Measurements from ENCODE around the gene SLC13A4.

The SLC13A4 gene, protein sequence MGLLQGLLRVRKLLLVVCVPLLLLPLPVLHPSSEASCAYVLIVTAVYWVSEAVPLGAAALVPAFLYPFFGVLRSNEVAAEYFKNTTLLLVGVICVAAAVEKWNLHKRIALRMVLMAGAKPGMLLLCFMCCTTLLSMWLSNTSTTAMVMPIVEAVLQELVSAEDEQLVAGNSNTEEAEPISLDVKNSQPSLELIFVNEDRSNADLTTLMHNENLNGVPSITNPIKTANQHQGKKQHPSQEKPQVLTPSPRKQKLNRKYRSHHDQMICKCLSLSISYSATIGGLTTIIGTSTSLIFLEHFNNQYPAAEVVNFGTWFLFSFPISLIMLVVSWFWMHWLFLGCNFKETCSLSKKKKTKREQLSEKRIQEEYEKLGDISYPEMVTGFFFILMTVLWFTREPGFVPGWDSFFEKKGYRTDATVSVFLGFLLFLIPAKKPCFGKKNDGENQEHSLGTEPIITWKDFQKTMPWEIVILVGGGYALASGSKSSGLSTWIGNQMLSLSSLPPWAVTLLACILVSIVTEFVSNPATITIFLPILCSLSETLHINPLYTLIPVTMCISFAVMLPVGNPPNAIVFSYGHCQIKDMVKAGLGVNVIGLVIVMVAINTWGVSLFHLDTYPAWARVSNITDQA

DNA sequence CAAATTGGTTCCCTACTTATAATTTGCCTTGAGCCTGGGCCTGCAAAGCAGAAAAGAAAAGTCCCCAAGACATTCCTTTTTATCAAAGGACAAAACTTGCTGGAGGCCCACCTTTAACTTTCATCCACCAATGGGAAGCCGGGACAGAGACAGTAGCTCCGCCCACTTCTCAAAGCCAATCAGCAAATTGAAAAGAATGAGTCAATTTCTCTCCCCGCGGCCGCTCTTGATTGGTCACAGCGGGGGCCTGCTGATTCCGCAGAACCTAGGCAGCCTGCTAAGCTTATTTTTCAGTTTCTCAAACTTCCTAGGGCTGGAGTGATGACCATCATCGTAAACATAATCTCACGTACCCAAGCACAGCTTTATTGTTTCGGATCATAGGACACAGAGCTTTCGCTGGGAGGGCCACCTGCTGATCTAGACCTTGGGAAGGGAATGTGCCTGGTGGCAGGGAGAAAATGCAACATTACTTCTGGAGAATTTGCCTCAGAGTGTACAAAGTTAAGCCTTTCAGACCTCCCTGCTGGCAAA lies at the start of gene SLC13A4:
TSS of gene SLC13A4 (minus strand) at position 51 of the 534 bp plus-strand sequence. CDS start 690 bp downstream, outside the sequence.
- DNase-seq, result no peak

DNA sequence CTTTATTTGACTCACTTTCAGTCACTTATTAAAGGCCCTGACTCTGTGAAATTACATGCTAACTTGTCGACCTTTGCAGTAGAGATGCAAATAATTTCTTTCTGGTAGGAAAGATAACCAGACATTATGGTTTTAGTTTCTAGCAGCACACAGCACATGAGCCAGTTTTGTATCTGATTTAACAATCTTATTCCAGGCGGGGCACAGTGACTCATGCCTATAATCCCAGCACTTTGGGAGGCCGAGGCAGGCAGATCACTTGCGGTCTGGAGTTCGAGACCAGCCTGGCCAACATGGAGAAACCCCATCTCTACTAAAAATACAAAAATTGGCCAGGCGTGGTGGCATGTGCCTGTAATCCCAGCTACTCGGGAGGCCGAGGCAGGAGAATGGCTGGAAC lies 47.9 kb upstream of the SLC13A4 start:
- DNase-seq, result peak; percentile 15

DNA sequence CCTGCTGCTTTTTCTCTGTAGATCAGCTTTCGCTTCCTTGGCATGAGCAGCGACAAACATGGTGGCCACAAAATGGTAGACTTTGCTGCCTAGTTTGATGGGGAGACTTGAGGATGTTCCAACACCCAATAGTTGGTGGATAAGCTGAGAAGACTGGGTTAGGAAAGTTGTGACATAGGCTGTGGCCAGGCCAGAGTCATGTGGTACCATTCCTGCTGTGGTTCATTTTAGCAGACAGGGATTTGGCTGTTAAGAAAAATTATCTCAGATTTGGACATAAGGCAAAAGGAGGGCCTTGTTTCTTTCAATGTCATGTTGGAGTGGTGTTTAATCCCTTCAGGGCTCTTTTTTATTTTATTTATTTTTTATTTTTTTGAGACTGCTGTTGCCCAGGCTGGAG lies 47.2 kb upstream of the SLC13A4 start:
- DNase-seq, result no peak

DNA sequence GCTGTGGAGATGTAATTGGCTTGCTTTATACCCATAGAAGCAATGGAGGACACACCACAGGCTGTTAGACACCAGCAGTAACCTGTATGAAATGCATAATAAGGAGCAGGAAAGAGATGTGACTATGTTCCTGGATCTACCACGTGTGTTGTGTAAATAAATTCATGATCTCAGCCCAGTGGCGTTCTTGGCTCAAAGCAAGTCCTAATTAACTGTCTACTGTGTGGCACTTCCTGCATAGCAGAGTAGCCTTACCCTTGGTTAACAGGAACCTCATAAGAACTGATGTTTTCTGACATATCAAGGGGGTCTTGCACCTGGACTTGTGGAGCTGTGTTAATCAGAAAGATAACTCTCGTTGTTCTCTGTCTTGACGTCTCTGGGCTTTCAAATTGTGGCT lies 46.3 kb upstream of the SLC13A4 start:
- peak; percentile 8 for DNase-seq

DNA sequence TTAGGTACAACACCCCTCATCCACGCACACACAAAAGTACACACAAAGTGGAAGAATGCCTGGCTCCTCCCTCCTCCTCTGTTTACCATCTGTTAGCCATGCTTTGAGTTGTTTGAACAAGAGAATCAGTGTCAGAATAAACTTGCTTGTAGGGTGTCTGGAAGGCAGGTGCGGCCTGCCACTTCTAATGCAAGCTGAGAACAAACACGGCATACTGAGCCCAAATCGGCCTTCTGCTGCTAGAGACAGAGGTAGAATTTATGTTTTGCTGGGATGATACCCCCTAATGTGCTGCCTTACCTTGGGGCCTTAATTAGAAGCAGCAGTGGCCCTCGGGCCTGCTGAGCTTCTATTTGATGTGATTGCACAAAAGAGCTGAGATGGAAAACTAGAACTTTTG lies 45.5 kb upstream of the SLC13A4 start:
- DNase-seq, result no peak

DNA sequence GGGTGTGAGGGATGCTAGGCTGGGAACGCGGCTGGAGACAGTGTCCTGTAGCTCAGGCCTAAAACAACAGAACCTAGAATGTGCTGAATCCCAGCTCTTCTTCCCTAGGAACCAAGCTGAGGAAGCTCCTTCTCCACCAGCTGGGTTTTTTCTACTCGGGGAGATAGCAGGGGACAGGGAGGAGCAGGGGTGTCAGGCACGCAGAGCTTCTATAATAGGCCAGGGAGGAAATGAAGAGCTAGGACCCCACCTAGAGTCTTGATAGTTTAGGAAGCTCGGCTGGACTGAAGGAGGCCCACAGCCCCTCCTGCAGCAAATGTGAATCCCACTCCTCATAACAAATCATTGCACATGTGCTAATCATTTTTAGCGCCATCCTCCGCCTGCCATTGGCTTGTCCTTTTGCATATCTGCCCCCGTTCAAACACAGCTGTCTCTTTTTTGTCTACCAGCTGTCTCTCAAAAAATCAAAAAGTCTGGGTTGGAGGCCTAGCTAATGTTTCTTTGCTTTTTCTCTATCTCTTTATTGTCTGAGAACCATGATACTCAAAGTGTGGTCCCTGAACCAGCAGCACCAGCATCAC lies 44.7 kb upstream of the SLC13A4 start:
- DNase-seq, result no peak

DNA sequence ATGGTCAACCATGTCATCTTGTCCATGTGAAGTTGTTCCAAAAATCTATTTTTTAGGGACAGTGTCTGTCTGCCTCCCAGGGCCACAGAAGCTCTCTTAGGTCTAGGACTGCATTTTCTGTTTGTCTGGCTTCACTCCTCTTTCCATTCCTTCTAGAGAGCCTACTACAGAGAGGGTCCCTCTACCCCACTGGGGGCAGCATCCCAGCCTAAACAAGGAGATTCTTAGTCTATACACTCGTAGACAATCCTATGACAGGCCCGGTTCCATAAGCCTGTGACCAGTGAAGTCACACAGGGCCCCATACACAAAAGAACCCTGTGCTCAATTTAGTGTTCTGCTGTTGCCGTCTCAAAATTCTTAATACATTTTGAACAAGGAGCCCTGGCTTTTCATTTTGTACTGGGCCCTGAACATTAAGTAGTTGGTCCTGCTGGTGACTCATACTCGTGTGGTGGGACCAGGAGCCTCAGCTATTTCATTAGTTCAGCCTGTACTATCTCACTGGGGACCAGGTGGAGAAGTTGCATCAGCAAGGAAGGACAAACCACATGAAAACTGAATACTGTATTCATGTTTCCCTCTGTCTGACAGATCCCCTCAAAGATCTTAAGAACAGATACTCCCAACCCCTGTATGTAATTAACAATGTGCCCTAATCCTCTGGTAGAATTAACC lies 44.1 kb upstream of the SLC13A4 start:
- DNase-seq, result peak; percentile 58

DNA sequence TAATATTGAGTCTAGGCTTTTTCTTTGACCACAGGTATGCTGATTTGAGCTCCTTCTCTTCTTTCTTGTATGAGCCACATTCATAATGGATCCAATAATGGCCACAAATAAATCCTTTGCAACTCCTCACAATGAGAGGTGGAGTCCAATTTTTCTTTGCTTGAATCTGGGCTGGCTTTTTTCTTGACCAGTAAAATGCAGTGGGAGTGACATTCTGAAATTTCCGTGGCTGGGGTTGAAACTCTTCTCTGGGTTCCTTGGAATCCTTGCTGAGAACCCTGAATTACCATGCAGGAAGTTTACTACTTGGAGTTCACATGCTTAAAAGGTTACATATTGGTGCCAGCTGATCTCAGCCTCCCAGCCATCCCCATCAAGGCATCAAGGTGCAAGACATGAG lies 43.1 kb upstream of the SLC13A4 start:
- DNase-seq, result no peak

DNA sequence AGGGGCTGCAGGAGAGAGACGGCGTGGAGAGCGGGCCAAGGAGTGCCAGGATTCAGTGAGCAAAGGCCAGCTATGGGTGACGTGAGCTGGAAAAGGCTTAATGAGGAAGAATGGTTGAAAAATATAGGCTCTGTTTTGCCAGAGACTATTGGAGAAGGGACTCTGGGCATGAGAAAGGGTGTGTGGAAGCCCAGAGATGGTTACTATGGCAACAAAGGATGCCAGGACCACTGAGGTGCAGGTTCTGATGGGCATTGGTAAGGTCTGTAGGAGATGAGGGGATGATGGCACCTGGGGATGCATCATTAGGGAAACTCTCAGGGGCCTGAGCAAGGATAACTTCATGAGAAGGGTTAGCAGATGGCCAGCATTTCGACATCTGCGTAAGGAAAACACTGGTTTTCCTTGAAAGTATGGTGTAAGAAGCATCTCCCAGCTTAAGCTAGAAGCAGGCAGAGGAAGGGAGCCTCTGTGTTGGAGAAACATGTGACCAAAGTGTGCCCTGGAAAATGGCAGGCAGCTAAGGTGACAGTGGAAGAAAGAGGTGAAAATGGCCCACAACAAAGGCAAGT lies 42.2 kb upstream of the SLC13A4 start:
- DNase-seq, result no peak

DNA sequence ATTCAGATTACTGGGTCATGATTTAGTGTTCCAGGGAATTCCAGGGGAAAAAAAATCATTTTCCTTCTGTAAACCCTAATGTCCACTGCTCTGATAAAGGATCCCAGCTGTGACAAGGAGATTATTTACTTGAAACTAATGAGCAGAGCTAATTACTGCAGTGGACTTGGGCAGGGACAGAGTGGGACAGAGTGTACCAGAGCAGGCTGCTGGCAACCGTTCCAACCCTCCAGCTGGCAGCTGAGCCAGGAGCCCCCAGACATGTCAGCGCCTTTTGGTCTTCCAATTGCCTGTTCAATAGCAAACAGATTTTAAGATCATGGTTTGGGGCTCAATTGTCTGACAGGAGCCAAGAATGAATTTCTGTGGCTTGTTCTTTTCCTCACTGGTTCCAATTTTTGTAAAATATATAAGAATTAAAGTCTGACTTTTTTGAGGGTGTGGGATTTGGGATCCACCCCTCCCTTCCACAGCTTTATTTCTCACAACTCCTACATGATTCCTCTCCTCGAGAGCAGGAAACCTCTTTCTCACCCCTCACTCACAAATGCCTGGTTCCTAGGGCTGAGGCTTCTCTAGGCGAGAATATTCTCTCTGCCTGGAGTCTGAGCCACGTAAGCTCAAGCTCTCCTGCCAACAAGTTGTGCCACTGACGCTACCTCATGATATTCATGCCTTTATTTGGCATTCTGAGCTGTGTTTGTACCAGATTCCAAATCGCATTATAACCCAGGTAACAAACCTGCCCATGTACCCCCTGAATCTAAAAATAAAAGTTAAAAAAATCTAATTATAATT lies 41.2 kb upstream of the SLC13A4 start:
- no peak for DNase-seq

DNA sequence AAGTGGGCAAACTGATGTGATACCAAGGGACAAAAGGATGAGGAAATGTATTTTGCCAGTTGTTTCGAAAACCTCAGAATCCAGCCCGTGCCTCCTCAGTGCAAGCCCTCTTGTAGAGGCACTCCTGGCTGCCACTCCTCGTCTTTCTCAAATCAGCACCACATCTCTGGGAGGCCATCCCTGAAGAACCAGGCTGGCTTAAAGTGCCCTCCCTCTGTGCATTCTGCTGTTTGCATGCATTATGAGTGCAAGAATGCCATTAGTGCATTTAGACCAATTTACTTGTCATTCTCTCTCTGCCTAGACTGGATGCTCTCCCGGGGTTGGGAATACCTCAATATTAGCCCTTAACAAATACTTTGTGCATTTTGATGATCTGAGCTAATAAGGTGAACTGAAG lies 40.5 kb upstream of the SLC13A4 start:
- DNase-seq, result no peak

DNA sequence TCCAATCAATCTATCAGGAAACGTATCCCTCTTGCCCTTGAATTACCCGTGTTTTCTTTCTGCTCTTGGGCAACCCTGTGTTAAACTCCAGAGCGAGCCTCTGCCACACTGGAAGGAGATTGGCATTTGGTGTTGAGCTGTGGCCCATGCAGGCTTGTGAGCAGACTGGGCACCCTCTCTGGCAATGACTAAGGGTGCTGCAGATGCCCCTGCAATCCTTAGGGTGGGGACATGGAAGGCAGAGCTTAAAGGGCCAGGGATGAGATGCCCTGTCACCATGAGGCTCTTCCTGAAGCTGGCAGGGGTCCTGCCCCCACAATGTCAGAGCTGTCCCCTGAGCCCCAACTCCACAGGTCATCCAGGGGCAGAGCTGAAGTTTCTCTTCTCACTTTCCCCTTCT lies 40.1 kb upstream of the SLC13A4 start:
- DNase-seq, result no peak

DNA sequence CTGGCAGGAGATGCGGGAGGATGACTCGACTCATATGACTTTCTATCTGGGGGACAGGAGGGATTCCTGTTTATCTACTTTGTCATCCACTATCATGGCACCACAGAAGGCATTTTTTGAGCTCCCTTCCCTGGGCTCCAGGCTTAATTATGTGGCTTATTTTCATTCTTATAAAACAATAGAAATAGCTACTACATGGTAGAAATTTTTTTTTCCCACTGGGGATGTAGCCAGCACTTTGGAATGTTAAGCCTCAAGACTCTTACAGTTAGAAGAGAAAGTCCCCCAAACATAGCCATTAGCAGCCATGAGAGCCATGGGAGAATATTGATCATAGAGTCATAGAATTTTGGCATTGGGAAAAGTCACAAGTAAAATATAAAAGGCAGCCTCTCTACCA lies 35.3 kb upstream of the SLC13A4 start:
- no peak for DNase-seq

DNA sequence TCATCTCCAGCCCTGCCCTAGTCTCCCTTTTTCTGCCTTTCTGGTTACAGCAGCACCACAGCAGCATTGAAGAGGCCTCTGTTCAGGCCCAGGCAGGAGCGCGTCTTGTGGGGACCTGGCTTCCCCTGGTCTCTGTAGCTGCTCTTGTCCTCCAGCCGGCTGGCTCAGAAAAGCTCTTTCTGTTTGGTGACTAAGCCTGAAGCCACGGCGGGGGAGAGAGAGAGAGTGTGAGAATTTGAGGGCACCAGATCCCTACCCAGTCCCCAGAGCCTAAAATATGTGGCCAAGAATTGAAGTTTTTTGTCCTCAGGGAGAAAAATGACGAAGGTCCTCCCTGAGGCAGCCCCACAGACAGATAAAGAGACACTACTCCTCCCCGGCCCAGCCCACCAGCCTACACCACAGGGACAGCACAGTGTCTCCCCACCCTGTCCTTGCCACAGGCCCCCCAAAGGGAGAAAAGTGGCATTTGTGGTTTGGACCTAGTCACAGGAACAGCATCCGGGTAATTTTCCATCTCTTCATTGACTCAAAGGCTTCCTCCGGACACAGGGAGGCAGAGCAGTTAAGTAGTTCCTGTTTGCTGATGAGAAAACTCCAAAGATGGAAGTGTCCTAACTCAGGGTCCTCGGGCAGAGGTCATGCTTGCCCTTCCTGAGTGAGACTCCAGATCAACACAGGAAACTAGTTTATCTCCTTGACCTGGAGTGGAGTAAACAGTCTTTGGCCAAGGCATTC lies 33.9 kb upstream of the SLC13A4 start:
- peak; percentile 31 for DNase-seq

DNA sequence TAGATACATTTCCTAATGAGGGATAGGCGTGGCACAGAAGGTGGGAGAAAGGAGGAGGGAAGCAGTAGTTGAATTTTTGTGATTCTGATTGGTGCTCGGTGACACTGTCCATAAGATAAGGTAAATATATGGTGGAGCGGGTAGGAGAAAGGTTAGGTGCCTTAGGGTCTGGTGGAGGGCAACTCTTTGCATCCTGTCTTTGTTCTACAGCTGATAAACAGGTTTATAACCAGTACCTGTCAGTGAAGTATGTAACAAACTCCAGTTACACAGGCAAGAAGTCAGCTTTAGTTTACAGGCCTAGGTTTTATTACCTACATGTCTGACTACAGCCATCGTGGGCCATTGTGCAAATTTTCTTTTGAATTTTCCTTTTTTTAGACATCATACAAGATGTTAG lies 31.5 kb upstream of the SLC13A4 start:
- no peak for DNase-seq

DNA sequence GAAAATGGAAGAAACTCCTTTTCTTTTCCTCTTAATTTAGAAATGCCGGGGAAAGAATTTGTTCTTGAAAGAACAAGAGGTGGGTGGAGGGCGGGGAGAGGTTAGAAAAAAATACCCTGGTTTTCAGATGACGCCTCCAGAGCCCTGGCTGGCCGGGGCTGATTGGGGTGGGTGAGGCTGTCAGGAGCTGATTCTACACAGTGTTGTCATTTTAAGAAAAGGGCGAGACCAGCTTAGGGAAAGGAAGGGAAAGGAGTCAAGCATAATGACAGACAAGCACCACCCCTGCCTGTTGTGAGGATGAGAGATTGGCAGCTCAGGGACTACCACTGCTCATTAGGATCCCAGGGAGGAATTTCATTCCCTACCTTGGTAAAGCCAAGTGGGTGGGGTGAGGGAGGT lies 30.5 kb upstream of the SLC13A4 start:
- DNase-seq, result peak; percentile 11

DNA sequence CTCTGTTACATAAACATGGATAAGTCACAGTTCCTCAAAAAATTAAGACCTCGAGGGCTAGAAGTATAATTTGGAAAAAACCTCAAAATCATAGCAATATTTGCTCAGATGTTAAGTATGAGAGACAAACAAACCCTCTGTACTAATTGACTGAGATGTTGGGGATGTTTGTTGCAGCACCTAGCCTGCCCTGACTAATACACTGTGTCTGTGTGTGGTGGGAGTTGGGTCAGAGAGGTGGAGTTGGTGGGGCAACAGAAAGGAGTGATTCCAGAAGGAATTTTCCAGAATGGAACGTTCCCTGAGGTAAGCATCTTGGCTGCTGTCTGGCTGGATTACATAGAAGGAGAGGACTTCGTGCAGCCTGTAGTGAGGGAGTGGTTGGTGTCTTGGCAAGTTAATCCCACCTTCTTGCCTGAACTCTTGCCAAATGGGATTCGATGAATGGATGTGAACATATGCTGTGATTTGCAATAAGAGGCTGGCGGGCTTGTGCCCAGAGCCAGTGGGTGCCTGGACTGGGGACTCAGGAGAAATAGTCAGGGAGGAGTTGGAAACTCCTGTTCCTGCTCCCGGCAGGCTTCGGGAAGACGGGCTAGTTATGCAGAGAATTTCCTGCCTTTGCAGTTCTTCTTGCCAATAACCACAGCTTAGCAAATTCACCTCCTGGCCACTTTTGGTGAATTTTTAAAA lies 29.9 kb upstream of the SLC13A4 start:
- no peak for DNase-seq

DNA sequence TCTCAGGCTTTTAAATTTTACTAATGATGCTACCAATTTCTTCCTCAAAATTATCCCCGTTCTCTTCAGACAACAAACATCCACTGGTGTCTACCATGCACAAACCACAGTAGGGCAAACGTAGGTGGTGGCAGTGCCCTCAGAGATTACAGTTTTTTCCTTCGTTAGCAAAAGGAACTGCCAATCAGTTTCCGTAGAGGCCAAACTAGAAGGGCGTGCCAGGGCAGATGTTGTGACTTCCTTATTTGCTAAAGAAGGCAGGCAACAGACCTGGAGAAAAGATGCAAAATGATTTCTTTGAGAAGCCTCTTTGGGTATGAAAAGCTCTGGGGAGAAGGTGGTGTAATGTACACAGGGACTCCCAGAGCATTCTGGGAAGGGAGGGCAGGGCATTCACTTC lies 28.2 kb upstream of the SLC13A4 start:
- DNase-seq, result peak; percentile 68

DNA sequence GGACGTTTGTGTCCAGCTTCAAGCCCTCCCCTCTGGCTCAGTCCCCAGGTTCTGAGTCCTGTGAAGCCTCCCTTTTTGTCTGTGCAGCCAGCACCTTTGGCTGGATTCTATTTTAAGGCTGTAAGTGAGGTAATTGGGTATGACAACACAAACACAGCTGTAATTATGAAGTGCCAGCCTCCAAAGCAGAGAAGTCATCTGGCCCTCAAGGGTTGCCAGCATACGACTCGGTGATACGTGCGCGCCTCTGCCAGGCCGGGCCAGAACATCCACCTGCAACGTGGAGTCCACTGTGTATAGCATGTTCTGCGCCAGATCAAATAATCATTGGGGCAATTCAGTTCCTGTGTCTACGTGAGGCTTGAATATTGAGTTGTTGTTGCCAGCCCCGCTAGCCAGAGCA lies 27.4 kb upstream of the SLC13A4 start:
- DNase-seq, result no peak

DNA sequence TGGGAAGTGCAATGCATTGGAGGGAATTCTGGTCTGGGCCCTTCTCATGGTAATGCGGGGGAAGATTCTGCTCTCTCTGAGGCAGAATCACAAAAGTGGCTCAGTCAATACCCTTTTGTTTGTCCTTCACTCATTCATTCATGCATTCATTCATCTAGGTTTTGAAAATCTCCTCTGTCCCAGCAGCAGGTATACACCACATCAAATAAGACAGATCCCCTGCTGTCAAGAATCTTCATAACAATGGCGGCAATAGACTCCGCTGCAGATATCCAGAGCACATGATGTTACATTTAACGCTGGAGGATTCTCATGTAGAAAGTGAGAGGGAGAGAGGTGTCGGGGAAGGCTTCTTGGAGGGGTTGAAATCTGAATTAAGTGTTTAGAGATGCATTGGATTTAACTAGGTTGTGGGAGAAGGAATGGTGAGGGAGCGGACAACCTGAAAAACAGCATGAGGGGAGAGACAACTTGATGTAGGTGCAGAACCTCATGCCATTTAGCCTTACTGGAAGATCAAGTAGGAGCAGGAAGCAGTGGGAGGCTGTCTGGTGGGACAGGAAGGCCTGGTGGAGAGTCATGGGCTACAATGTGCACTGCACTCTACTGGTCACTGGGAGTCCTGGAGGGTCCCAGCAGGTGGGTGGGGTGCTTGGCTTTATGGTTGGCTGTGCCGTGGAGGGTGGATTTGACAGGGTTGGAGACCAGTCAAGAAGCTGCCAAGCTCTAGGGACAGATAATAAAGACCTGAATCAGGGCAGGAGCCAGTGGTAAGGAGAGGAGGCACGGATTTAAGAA lies 25.8 kb upstream of the SLC13A4 start:
- DNase-seq, result no peak

Measured in hematopoietic multipotent progenitor cell treated with erythropoietin and hydrocortisone succinate and interleukin-3 and kit ligand, for 4 days (in vitro differentiated cells).